ENCODE results near the gene MATCAP1. TPM values are rescaled to one million over a fixed set of nuclear protein-coding genes. Genes with fewer than 3 reads are reported as not detected.

Gene MATCAP1
- total and polyA plus RNA-seq, 2 experiments from 2014 or later = 53.7 to 78.1 TPM

GRCh38 chr16:67154578-67155294 lies 29.0 kb downstream of the MATCAP1 start:
- H3K4me1 ChIP-seq (ENCODE audit: low read depth) = no peaks in the 10 kb centered on the region
- DNase-seq (ENCODE audit: low read depth in 1 of 2, low spot score in 1 of 2) = peak in 1 of 2 donors; percentile 26
- H3K4me3 ChIP-seq = peak overlapping the region; percentile 24
- no peak overlapping the region for H3K27ac ChIP-seq
- no peaks in the 10 kb centered on the region for H3K9me3 ChIP-seq (ENCODE audit: low read depth)
- no peaks in the 10 kb centered on the region for H3K36me3 ChIP-seq
- H3K27me3 ChIP-seq = peaks cover 81% of the 10 kb centered on the region
- TF ChIP-seq CTCF (IDR thresholded peaks at IDR 0.05; ENCODE audit: low read depth, low read length) = no peak

- Histone ChIP-seq H3K27ac (no peak overlapping the region), H3K4me3 (no peak overlapping the region), H3K4me1 (ENCODE audit: low read depth) (no peaks in the 10 kb centered on the region), H3K9me3 (ENCODE audit: low read depth) (no peaks in the 10 kb centered on the region), H3K27me3 (peaks cover 50% of the 10 kb centered on the region), H3K36me3 (peaks cover under 1% of the 10 kb centered on the region)
- TF ChIP-seq CTCF (IDR thresholded peaks at IDR 0.05; ENCODE audit: low read depth, low read length) = no peak
- no peak for DNase-seq (ENCODE audit: low read depth in 1 of 2, low spot score in 1 of 2)
These were observed 32.2 kb downstream of the MATCAP1 start for GRCh38 chr16:67151431-67152097.

DNA sequence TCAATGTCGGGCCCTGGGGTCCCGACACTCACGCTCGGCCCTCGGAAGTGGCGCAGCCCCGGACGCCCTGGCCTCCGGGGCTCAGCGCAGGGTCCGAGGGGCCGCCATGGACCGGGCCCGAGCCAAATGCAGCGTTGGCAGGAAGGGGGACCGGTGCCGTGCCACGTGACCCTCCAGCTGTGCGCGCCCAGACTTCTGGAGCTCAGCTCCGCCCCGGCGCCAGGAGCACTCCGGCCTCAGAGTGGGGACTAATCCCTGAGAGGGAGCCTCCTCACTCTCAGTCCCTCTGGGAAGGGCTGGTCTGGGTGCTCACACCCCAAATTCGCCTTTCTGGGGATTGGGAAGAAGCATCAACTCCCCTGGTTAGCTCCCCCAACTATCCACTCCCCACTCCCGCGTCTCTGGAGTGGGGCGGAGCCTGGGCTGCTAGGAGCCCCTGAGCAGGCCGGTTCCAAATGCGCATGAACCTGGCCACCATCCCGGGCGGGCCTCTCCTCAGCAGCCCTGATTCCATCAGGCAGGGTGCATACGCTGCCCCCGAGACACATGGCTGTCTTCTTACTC lies 32.8 kb downstream of the MATCAP1 start, which contains the start of gene B3GNT9:
TSS of gene B3GNT9 (minus strand) at position 166 of the 564 bp plus-strand sequence. CDS start 513 bp downstream, outside the sequence.
- Histone ChIP-seq H3K4me1 (ENCODE audit: low read depth) (no peaks in the 10 kb centered on the region), H3K9me3 (ENCODE audit: low read depth) (no peaks in the 10 kb centered on the region), H3K4me3 (peak within 1 kb of the TSS; percentile 47), H3K36me3 (peaks cover 7% of the 10 kb centered on the region), H3K27ac (peak within 1 kb of the TSS; percentile 5), H3K27me3 (peaks cover 43% of the 10 kb centered on the region)
- peak; percentile 72 to 87 for DNase-seq (ENCODE audit: low read depth in 1 of 2, low spot score in 1 of 2)
- no peak for TF ChIP-seq CTCF (IDR thresholded peaks at IDR 0.05; ENCODE audit: low read depth, low read length)

DNA sequence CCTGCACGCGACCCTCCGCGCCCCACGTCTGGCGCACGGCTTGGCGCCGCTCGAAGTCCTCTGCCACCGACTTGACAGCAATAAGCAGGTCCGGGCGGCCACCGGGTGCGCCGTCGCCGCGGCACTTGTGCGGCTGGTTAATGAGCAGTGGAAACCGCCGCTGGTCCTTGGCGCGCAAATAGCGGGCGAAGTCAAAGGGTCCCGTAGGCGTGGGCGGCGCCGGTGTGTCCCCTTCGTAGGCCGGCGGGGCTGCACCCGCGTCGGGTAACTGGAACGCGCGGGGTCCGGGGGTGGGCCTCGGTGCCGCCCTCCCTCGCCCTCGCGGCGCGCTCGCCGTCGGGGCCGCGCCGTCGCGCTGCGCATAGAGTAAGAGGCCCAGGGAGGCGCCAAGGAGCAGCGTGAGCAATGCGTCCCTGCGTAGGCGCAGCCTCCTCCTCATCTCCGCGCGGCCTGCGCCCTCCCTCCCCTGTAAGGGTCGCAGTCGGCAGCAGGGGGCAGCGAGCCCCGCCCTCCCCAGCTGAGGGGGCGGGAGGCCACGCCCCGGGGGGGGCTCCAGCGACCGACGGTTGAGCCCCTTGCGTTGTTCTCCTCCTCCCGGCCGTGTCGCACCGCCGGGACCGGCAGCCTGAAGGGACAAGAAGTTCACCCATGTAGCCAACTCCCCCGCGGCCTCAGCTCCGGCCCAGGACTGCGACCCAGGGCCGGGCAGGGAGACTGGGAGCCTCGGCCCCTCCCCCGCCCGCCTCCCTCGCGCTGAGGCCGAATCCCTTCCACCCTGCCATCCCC lies 33.5 kb downstream of the MATCAP1 start:
- Histone ChIP-seq H3K27ac (peak overlapping the region; percentile 5), H3K36me3 (peaks cover 7% of the 10 kb centered on the region), H3K27me3 (peaks cover 37% of the 10 kb centered on the region), H3K9me3 (ENCODE audit: low read depth) (no peaks in the 10 kb centered on the region), H3K4me3 (peak overlapping the region; percentile 47), H3K4me1 (ENCODE audit: low read depth) (no peaks in the 10 kb centered on the region)
- DNase-seq (ENCODE audit: low read depth in 1 of 2, low spot score in 1 of 2) = peak; percentile 66 to 90
- peak; percentile 14 for TF ChIP-seq CTCF (IDR thresholded peaks at IDR 0.05; ENCODE audit: low read depth, low read length)

Data from cardiac muscle cell (in vitro differentiated cells and primary cell).